Measurements from ENCODE around the gene THSD4.

- TF ChIP-seq CTCF (IDR thresholded peaks at IDR 0.05) (no peak), POLR2A (IDR thresholded peaks at IDR 0.05) (no peak)
These were observed 191.3 kb downstream of the THSD4 start for GRCh38 chr15:71306538-71306937.
